HG03097 (cell line): Measurements from ENCODE around the gene TEDC2.
"Not testable (repeated sequence)": the region's sequence is repeated elsewhere in the genome, so short reads cannot be mapped to it uniquely, and the experiment has no call there.

Source experiments
- ATAC-seq: cut with Tn5 transposase; IDR thresholded peaks from one replicate; pipeline ENCODE4 v1.9.1; 2021; ENCODE audit not compliant: unreplicated experiment, low FRiP score

The TEDC2 gene

DNA sequence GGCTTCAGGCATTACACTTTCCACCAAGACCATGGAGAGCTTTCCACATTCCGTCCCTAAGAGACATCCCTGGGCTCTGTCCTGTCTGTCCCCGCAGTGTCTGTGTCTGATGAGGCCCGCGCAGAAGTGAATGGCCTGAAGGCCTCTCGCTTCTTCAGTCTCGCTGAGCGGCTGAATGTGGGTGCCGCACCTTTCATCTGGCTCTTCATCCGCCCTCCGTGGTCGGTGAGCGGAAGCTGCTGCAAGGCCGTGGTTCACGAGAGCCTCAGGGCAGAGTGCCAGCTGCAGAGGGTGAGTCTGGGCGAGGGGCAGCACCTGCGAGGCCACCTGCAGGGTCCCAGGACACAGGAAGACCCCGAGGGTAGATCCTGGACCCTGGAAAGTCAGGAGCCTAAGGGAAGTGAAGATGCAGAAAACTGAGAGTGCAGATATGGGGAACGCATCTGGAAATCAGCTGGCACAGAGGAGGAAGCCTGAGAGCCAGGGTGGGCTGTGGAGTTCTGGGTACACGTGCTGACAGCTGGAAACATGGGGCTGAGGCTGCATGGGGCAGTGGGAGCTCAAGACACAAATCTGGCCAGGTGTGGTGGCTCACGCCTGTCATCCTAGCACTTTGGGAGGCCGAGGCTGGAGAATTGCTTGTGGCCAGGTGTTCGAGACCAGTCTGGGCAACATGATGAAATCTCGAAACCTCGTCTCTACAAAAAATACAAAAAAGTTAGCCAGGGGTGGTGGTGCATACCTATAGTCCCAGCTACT, 22.7 kb upstream of the TEDC2 start:
- ATAC-seq, result no peak

DNA sequence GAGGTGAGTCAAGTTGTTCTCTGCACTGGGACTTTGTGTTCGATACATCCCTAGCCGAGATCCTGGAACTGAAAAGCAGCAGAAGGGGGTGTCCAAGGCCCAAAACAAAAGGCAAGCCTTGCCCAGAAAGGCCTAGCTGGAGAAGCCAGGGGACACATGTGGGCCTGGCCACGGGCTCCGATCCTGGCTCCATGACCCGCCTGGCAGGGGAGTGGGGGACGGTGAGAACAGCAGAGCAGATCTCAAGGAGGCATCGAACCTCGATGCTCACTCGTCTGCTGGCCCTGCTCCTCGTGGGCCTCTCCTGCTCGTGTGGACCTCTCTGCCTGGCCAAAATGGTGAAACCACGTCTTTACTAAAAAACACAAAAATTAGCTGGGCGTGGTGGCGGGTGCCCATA, 21.8 kb upstream of the TEDC2 start:
- ATAC-seq, result no peak

DNA sequence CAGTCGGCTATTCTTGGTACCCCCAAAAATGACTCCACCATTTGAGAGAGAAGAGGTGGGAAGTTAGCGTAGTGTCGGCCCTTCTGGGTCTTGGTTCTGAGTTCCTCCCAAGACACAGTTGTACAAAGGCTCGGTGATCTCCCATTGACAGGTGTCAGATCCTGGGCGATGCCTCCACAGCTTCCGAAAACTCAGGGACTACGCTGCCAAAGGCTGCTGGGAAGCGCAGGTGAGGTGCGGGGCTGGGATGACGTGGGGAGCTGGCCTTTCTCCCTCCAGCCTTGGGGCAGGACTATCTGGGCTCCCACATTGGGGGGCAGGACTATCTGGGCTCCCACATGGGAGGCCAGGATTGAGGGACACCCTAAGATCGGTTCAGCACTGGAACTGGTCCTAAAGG, 20.3 kb upstream of the TEDC2 start:
- no peak for ATAC-seq

GRCh38 chr16:2441143-2441804, 18.6 kb upstream of the TEDC2 start:
- not testable (repeated sequence) for ATAC-seq

DNA sequence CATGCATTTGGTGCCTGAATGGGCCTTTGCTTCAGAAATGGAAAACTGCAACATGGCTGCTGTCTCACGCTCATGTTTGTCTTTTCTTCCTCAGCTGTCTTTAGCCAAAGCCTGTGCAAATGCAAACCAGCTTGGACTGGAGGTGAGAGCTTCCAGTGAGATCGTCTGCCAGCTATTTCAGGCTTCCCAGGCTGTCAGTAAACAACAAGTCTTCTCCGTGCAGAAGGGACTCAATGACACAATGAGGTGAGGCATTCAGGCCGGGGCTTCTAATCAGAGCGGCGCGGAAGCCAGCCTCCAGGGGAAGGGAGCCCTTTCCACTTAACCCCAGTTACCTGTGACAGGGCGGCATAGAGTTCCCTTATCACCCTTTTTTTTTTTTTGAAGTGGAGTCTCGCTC, 16.4 kb upstream of the TEDC2 start:
- no peak for ATAC-seq

DNA sequence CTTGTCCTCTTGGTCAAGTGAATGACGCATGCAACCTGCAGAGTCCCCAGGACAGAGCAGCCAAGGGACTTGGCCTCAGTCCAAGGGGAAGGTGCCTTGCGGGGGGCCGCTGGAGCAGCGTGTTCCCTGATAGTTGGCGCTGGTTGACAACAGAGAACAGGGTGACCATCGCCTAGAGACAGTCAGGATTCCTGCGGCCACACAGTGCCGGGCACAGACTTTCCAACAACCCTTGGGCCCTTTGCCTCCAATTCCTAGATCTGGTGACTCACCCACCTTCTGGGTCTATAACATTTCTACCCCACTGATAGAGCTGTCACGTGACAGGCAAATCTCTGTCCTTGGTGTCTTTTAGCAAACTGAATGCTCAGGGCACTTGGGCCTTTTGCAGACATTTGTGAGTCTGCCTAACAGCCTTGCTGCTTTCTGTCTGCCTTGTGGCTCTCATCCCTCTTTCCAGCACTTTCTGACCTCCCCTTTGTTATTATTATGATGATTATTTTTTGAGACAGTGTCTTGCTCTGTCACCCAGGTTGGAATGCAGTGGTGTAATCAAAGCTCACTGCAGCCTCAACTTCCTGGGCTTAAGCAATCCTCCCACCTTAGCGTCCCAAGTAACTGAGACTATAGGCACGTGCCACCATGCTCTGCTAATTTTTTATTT, 11.9 kb upstream of the TEDC2 start:
- no peak for ATAC-seq

GRCh38 chr16:2449118-2449517, 10.8 kb upstream of the TEDC2 start:
- no peak for ATAC-seq

DNA sequence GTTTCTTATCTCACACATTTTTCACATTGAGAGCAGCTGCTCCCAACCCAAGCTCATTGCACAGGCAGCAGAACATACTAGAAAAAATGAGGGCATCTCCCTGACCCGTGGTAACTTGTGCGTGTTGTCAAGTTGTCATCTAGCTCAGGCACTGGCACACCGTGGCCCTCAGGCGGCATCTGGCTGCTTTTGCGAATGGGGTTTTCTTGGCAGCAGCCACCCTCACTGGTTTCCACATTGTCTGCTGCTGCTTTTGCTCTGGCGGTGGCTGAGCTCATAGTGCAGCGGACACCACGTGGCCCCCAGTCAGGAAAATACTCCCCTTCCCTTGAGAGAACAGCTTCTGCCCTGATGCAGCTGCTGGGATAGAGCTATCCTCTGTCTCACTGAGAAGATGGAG, 9.4 kb upstream of the TEDC2 start:
- ATAC-seq, result no peak

DNA sequence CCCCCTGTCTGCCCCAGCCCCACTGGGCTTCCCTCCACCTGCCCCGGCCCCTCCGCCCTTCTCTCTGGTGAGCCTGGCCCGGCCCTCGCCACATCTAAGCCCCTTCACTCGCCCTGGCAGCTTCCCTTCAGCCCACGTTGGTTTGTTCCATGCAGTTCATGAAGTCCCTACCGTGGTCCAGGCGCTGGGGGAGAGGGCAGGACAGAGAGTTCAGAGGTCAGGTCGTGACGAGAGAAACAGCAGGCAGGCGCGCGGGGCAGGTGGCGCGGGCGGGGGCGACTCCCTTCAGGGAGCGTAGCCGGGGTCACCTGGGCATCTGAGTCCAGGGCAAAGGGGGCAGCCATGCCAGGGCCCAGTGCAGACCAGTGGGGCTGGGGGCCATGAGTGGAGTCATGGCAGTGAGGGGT, 8.9 kb upstream of the TEDC2 start:
- no peak for ATAC-seq

- no peak for ATAC-seq
Observed at GRCh38 chr16:2451851-2452320, 8.0 kb upstream of the TEDC2 start.

DNA sequence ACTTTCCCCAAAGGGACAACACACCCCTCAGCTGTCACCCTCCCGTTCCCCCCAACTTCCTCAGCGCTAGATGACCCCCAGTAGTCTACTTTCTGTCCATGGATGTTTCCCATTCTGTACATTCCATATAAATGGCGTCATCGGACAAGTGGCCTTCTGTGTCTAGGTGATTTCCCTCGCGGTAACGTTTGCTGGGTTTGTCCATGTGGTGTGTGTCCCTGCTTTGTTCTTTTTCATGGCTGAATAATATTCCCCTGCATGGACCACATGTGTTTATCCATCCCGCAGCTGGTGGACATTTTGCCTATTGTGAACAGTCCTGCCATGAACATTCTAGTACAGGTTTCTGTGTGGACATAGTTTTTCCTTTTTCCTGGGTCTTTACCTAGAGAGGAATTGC, 7.3 kb upstream of the TEDC2 start:
- no peak for ATAC-seq

GRCh38 chr16:2455081-2455845, 4.6 kb upstream of the TEDC2 start:
- ATAC-seq, result no peak

DNA sequence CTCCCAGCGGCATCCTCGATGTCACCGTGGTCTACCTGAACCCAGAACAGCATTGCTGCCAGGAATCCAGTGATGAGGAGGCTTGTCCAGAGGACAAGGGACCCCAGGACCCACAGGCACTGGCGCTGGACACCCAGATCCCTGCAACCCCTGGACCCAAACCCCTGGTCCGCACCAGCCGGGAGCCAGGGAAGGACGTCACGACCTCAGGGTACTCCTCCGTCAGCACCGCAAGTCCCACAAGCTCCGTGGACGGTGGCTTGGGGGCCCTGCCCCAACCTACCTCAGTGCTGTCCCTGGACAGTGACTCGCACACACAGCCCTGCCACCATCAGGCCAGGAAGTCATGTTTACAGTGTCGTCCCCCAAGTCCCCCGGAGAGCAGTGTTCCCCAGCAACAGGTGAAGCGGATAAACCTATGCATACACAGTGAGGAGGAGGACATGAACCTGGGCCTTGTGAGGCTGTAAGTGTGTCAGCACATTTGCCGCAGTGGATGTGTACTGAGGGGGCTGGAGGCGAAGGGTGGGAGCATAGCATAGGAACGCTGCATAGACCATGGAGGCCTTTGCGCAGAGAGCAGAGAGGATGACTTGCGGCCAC, 3.3 kb upstream of the TEDC2 start:
- ATAC-seq, result no peak

DNA sequence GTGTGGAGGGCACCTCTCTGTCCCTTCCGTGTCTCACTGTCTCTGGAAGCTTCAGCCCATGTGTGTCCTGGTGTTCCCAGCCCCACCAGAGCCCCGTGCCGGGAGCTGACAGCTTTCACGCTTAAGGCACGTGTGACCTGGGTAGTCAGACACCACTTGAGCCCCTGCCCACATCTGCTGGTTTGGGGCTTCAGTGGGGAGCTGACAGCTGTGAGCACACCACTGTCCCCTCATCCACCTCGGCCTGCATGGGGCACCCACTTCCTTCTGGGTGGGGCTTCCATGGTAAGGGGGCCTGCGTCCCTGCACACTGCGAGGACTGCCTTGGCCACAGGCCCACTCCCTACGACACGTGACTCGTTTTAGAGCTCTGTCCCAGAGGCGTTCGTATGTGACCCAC, 2.6 kb upstream of the TEDC2 start:
- ATAC-seq, result no peak

DNA sequence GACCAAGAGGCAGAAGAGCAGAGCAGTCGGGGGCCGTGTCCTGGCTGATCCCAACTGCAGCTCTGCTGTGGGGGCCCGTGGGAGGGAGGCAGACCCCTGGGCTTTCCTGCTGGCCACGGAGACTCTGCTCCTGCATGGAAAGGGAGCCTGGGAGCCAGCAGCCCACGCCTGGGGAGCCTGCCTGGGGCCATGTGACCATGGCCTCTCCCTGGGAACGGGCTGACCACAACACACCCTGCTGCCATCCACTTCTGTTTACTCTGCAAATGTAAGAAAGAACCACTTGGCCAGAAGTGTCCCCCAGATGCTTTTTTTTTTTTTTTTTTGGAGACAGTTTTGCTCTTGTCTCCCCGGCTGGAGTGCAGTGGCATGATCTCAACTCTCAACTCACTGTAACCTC, 2.0 kb upstream of the TEDC2 start:
- no peak for ATAC-seq

- peak; percentile 12 for ATAC-seq
Observed at GRCh38 chr16:2458887-2459646, 842 bp upstream of the TEDC2 start.

GRCh38 chr16:2460391-2460713, 443 bp downstream of the TEDC2 start:
- no peak for ATAC-seq

DNA sequence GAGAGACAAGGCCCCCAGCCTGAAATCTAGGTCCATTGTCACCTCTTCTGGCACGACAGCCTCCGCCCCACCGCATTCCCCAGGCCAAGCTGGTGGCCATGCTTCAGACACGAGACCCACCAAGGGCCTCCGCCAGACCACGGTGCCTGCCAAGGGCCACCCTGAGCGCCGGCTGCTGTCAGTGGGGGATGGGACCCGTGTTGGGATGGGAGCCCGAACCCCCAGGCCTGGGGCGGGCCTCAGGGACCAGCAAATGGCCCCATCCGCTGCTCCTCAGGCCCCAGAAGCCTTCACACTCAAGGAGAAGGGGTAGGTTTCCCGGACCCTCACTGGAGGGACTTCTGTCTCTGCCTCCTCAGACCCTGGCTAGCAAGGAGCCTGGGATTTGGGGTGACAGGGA, 1.0 kb downstream of the TEDC2 start:
- ATAC-seq, result no peak

- ATAC-seq, result no peak
Observed at GRCh38 chr16:2462031-2462866, 2.3 kb downstream of the TEDC2 start.
